GM19240 (cell line): ENCODE measurements around the gene INPP1.
"Not testable (repeated sequence)": the region's sequence is repeated elsewhere in the genome, so short reads cannot be mapped to it uniquely, and the experiment has no call there.

Experiments used
- DNase-seq: peaks from one replicate; pipeline ENCODE4 v3.0.0; 2011; ENCODE audit warnings: low spot score; ENCODE audit not compliant: insufficient read length

Gene INPP1

GRCh38 chr2:190333395-190333794, 10.0 kb upstream of the INPP1 start:
- DNase-seq: no peak

GRCh38 chr2:190333928-190334327, 9.5 kb upstream of the INPP1 start:
- no peak for DNase-seq

GRCh38 chr2:190334479-190335224, 8.7 kb upstream of the INPP1 start:
- DNase-seq: no peak

GRCh38 chr2:190335225-190335559, 8.2 kb upstream of the INPP1 start:
- no peak for DNase-seq

- DNase-seq: not testable (repeated sequence)
Observed at GRCh38 chr2:190335584-190335983, 7.8 kb upstream of the INPP1 start.

- no peak for DNase-seq
Observed at GRCh38 chr2:190336420-190336819, 7.0 kb upstream of the INPP1 start.

GRCh38 chr2:190338453-190338852, 4.9 kb upstream of the INPP1 start:
- no peak for DNase-seq

GRCh38 chr2:190339394-190339793, 4.0 kb upstream of the INPP1 start:
- no peak for DNase-seq

GRCh38 chr2:190340369-190340768, 3.0 kb upstream of the INPP1 start:
- no peak for DNase-seq

GRCh38 chr2:190342611-190343010, 778 bp upstream of the INPP1 start:
- DNase-seq: no peak

GRCh38 chr2:190343089-190343535, 277 bp upstream of the INPP1 start:
- no peak for DNase-seq

- peak; percentile 13 for DNase-seq
Observed at GRCh38 chr2:190344276-190344827, 963 bp downstream of the INPP1 start.

- no peak for DNase-seq
Observed at GRCh38 chr2:190350371-190350770, 7.0 kb downstream of the INPP1 start.

GRCh38 chr2:190351955-190352354, 8.6 kb downstream of the INPP1 start:
- DNase-seq: no peak

GRCh38 chr2:190352668-190353536, 9.5 kb downstream of the INPP1 start:
- no peak for DNase-seq

- DNase-seq: no peak
Observed at GRCh38 chr2:190353537-190353899, 10.1 kb downstream of the INPP1 start.

GRCh38 chr2:190354003-190354690, 10.8 kb downstream of the INPP1 start:
- DNase-seq: no peak

- no peak for DNase-seq
Observed at GRCh38 chr2:190355968-190356644, 12.7 kb downstream of the INPP1 start.

- no peak for DNase-seq
Observed at GRCh38 chr2:190357600-190357999, 14.2 kb downstream of the INPP1 start.

- DNase-seq: not testable (repeated sequence)
Observed at GRCh38 chr2:190358655-190359448, 15.5 kb downstream of the INPP1 start.
